BE2C (cell line): ENCODE data around the gene KRT8.

Experiments used
- DNase-seq: peaks from one replicate; pipeline ENCODE4 v3.0.0-alpha.2; 2020
- H3K27me3 ChIP-seq: fragments of 250-450 bp; sonication (Bioruptor Pico); 2 replicates; pipeline ENCODE4 v1.5.1; 2020; ENCODE audit warnings: mild to moderate bottlenecking
- H3K36me3 ChIP-seq: fragments of 250-450 bp; sonication (Bioruptor Pico); 2 replicates; pipeline ENCODE4 v1.5.1; 2020; ENCODE audit warnings: mild to moderate bottlenecking
- H3K4me1 ChIP-seq: fragments of 250-450 bp; sonication (Bioruptor Pico); 2 replicates; pipeline ENCODE4 v1.5.1; 2020
- H3K4me3 ChIP-seq: 2 replicates; pipeline ENCODE4 v1.5.1; 2011; ENCODE audit warnings: low read depth, low read length
- H3K9me3 ChIP-seq: fragments of 250-450 bp; sonication (Bioruptor Pico); 2 replicates; pipeline ENCODE4 v1.5.1; 2020
- TF ChIP-seq, protein P1 (sequence below): IDR thresholded peaks from 2 replicates; pipeline ENCODE4 v1.5.1; 2012; ENCODE audit warnings: mild to moderate bottlenecking, low read depth, low read length

KRT8 gene

DNA sequence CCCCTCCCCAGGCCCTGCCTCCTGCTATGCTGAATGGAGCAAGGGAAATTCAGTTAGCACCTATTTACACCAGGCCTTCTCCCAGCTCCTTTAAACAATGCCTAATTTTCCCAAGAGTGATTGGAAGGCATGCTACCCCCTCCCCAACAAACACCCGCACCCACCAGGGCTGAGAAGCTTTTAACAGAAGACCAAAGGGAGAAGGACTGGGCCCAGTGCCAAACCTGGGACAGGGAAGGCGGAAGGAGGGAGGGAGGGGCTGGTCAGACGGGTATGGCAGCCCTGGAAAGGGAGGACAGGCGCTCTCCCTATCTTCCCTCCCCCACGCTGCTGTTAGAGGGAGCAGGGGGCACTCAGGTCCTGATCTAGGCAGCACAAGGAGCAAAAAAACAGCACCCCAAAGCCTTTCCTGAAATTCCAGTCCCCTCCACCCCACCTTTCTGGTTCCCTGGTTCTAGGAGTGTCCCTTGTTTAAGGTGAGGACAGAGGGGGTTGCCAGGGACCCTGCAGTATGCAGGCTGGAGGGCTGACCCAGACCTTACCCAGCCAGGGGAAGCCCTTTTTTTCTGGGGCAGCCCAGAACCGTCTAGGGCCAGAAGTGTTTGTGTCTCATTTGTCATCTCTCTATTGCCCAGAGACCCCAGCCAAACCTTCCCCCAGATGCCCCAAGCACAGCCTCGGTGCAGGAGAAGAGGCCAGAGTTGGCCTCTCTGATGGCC, 2.4 kb upstream of the KRT8 start:
- H3K4me3 ChIP-seq: no peak overlapping the region
- peak; percentile 77 for DNase-seq

GRCh38 chr12:52906191-52906601, 1.3 kb upstream of the KRT8 start:
- TF ChIP-seq, protein P1, sequence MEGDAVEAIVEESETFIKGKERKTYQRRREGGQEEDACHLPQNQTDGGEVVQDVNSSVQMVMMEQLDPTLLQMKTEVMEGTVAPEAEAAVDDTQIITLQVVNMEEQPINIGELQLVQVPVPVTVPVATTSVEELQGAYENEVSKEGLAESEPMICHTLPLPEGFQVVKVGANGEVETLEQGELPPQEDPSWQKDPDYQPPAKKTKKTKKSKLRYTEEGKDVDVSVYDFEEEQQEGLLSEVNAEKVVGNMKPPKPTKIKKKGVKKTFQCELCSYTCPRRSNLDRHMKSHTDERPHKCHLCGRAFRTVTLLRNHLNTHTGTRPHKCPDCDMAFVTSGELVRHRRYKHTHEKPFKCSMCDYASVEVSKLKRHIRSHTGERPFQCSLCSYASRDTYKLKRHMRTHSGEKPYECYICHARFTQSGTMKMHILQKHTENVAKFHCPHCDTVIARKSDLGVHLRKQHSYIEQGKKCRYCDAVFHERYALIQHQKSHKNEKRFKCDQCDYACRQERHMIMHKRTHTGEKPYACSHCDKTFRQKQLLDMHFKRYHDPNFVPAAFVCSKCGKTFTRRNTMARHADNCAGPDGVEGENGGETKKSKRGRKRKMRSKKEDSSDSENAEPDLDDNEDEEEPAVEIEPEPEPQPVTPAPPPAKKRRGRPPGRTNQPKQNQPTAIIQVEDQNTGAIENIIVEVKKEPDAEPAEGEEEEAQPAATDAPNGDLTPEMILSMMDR: no peak
- Histone ChIP-seq H3K27me3 (no peaks in the 10 kb centered on the region), H3K4me3 (no peak overlapping the region), H3K36me3 (no peaks in the 10 kb centered on the region), H3K9me3 (no peaks in the 10 kb centered on the region; the same call in 1 of the 2 replicates), H3K4me1 (peaks cover 16% of the 10 kb centered on the region)
- no peak for DNase-seq

More for the DNA sequence above, 2.4 kb upstream of the KRT8 start:
- Histone ChIP-seq H3K27me3 (no peaks in the 10 kb centered on the region), H3K9me3 (no peaks in the 10 kb centered on the region; the same call in 1 of the 2 replicates), H3K4me1 (peaks cover 16% of the 10 kb centered on the region), H3K36me3 (no peaks in the 10 kb centered on the region)
- TF ChIP-seq, protein P1: no peak

GRCh38 chr12:52903855-52904508, 894 bp downstream of the KRT8 start:
- peak overlapping the region; percentile 40 for H3K4me3 ChIP-seq
- TF ChIP-seq, protein P1: no peak
- H3K4me1 ChIP-seq: peaks cover 16% of the 10 kb centered on the region
- no peaks in the 10 kb centered on the region; the same call in 1 of the 2 replicates for H3K9me3 ChIP-seq
- DNase-seq: peak; percentile 52
- no peaks in the 10 kb centered on the region for H3K27me3 ChIP-seq
- no peaks in the 10 kb centered on the region for H3K36me3 ChIP-seq

DNA sequence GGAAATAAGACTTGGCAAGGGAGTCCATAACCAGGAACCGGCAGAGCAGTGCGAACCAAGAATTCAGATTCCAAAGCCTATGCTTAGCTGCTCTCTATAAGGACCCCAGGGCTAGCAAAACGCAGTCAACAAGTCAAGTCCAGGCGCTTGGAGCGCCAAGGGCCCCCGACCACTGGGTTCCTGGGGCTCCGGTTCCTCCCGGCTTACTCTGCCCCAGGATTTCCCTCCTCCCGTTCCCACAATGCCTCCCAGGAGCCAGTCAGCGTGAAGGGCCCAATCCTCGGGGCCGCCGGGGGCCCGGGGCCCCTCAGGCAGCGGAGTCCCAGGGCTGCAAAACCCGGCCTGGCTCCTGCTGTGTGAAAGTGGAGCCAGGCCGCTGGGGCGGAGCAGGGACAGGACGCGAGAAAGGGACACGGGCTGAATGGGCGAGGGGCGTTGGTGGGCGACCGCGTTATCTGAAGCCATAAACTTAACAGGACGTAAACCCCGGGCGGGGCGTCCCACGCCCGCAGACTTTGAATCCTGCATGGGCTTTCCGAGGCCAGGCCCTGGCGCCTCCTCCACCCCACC, 1.5 kb downstream of the KRT8 start:
- no peaks in the 10 kb centered on the region; the same call in 1 of the 2 replicates for H3K9me3 ChIP-seq
- peak; percentile 84 for DNase-seq
- peaks cover 16% of the 10 kb centered on the region for H3K4me1 ChIP-seq
- no peaks in the 10 kb centered on the region for H3K27me3 ChIP-seq
- TF ChIP-seq, protein P1: no peak
- no peaks in the 10 kb centered on the region for H3K36me3 ChIP-seq
- H3K4me3 ChIP-seq: peak overlapping the region; percentile 40

- H3K27me3 ChIP-seq: no peaks in the 10 kb centered on the region
- H3K4me3 ChIP-seq: no peak overlapping the region
- H3K4me1 ChIP-seq: peaks cover 9% of the 10 kb centered on the region
- TF ChIP-seq, protein P1: no peak
- H3K9me3 ChIP-seq: no peaks in the 10 kb centered on the region; the same call in 1 of the 2 replicates
- no peaks in the 10 kb centered on the region for H3K36me3 ChIP-seq
- DNase-seq: no peak
Observed at GRCh38 chr12:52901715-52902541, 2.9 kb downstream of the KRT8 start.
